ENCODE measurements around the gene RALGPS1.

The RALGPS1 gene

DNA sequence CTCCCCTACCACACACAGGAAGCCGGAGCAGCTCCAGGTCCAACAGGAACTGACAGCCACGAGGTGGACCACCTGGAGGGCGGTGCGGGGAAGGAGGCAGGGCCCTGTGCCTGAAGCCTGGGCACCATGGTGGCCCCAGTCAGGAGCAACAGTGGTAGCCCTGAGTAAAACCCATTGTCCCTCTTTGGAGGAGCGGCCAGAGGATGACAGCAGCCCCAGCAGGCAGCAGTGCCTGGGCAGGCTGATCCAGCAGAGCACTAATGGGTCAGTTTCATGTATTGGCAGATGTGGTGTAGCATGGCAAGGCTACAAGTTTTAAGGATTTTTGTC lies 302.3 kb downstream of the RALGPS1 start:
- H3K14ac ChIP-seq (ENCODE audit: low read length) = no peak overlapping the region
- H3K4me2 ChIP-seq (ENCODE audit: low read length) = no peak overlapping the region
- WGBS (ENCODE audit: extremely low coverage, insufficient coverage, insufficient read length) = no CpG with 5 or more reads among the region's 5 CpGs

DNA sequence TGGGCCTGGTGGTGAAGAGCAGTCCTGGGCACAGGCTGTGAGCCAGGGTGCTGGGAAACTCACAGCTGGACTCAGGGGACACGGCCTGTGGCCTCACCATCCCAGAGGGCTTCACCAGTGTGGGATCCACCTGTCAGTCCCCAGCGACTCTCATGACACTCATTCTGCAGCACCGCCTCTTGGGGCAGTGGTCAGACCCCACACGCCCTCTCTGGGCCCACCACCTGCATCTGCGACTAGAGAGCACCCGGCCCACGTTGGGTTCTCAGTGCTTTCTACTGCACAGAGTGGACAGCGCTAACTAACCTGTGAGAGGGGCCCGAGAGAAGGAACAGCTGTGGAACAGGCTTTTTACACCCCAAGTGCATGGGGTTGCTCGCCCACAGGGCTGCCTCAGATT lies 304.2 kb downstream of the RALGPS1 start:
- WGBS (ENCODE audit: extremely low coverage, insufficient coverage, insufficient read length) = no CpG with 5 or more reads among the region's 10 CpGs
- Histone ChIP-seq H2BK5ac (ENCODE audit: low read depth, low read length, poor library complexity) (no peak overlapping the region), H3K36me3 (ENCODE audit: control insufficient read depth in 1 of 2, insufficient read depth in 2 of 2, low read length in 2 of 2) (no peaks in the 10 kb centered on the region), H3K23ac (ENCODE audit: low read length) (no peak overlapping the region), H3K9ac (ENCODE audit: low read length) (no peak overlapping the region), H2BK120ac (ENCODE audit: insufficient read depth, low read length, poor library complexity) (no peak overlapping the region), H3K27ac (ENCODE audit: low read depth, low read length) (no peak overlapping the region), H3K4me3 (ENCODE audit: low read depth, low read length) (no peak overlapping the region), H3K27me3 (ENCODE audit: insufficient read depth, low read length) (no peaks in the 10 kb centered on the region), H3K79me2 (ENCODE audit: control insufficient read depth, insufficient read depth, low read length, poor library complexity) (no peaks in the 10 kb centered on the region), H2BK12ac (ENCODE audit: low read length) (no peak overlapping the region), H3K14ac (ENCODE audit: low read length) (no peak overlapping the region), H3K79me1 (ENCODE audit: low read length) (no peaks in the 10 kb centered on the region), H2AFZ (ENCODE audit: insufficient read depth, low read length, poor library complexity) (no peak overlapping the region), H3K18ac (ENCODE audit: low read length) (no peak overlapping the region), H3K4me1 (ENCODE audit: control insufficient read depth in 1 of 2, insufficient read depth in 2 of 2, low read length in 2 of 2) (peaks cover 0 to 1% of the 10 kb centered on the region in 2 experiments), H3K4ac (ENCODE audit: low read depth, low read length) (no peak overlapping the region), H2AK5ac (ENCODE audit: low read length) (no peak overlapping the region), H4K8ac (ENCODE audit: low read depth, low read length) (no peak overlapping the region), H3K4me2 (ENCODE audit: low read length) (no peak overlapping the region), H3K9me3 (ENCODE audit: insufficient read depth, low read depth, low read length) (peaks cover 4% of the 10 kb centered on the region), H4K12ac (ENCODE audit: low read depth, low read length) (no peak overlapping the region), H4K91ac (ENCODE audit: low read depth, low read length) (no peak overlapping the region)
- DNase-seq = no peak

More for the DNA sequence above, 302.3 kb downstream of the RALGPS1 start:
- no peak overlapping the region for H4K12ac ChIP-seq (ENCODE audit: low read depth, low read length)
- H3K9ac ChIP-seq (ENCODE audit: low read length) = no peak overlapping the region
- no peaks in the 10 kb centered on the region for H3K27me3 ChIP-seq (ENCODE audit: insufficient read depth, low read length)
- H3K79me2 ChIP-seq (ENCODE audit: control insufficient read depth, insufficient read depth, low read length, poor library complexity) = no peaks in the 10 kb centered on the region
- no peak overlapping the region for H2AK5ac ChIP-seq (ENCODE audit: low read length)
- DNase-seq = no peak
- no peak overlapping the region for H3K23ac ChIP-seq (ENCODE audit: low read length)
- no peak overlapping the region for H2AFZ ChIP-seq (ENCODE audit: insufficient read depth, low read length, poor library complexity)
- no peak overlapping the region for H2BK5ac ChIP-seq (ENCODE audit: low read depth, low read length, poor library complexity)
- no peak overlapping the region for H4K91ac ChIP-seq (ENCODE audit: low read depth, low read length)
- H4K8ac ChIP-seq (ENCODE audit: low read depth, low read length) = no peak overlapping the region
- no peak overlapping the region for H2BK120ac ChIP-seq (ENCODE audit: insufficient read depth, low read length, poor library complexity)
- no peak overlapping the region for H3K4ac ChIP-seq (ENCODE audit: low read depth, low read length)
- H3K4me1 ChIP-seq (ENCODE audit: control insufficient read depth in 1 of 2, insufficient read depth in 2 of 2, low read length in 2 of 2) = no peaks in the 10 kb centered on the region
- peaks cover 2% of the 10 kb centered on the region for H3K9me3 ChIP-seq (ENCODE audit: insufficient read depth, low read depth, low read length)
- no peak overlapping the region for H3K27ac ChIP-seq (ENCODE audit: low read depth, low read length)
- H2BK12ac ChIP-seq (ENCODE audit: low read length) = no peak overlapping the region
- H3K4me3 ChIP-seq (ENCODE audit: low read depth, low read length) = no peak overlapping the region
- no peak overlapping the region for H3K18ac ChIP-seq (ENCODE audit: low read length)
- no peaks in the 10 kb centered on the region for H3K79me1 ChIP-seq (ENCODE audit: low read length)
- no peaks in the 10 kb centered on the region for H3K36me3 ChIP-seq (ENCODE audit: control insufficient read depth in 1 of 2, insufficient read depth in 2 of 2, low read length in 2 of 2)

DNA sequence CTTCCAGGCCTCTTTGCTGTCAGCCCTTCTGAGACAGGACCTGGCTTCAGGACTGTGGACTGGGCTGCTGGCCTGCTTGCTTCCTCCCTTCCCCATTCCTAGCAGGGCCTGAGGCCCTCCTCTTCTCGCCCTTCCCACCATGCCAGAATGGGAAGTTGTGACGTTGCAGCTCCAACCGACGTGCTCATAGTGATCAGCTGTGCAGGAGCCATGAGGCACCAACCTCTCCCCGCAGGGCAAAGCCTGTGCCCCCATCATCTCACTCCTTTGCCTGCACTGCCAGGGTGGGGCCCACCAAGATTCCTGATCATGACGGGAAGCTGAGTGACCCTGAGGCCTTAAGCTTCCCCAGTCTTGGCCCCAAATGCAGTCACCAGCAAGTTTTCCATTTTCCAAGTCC lies 304.9 kb downstream of the RALGPS1 start:
- no peak overlapping the region for H3K4ac ChIP-seq (ENCODE audit: low read depth, low read length)
- peaks cover 7% of the 10 kb centered on the region for H3K9me3 ChIP-seq (ENCODE audit: insufficient read depth, low read depth, low read length)
- H4K91ac ChIP-seq (ENCODE audit: low read depth, low read length) = no peak overlapping the region
- H3K9ac ChIP-seq (ENCODE audit: low read length) = no peak overlapping the region
- H2BK12ac ChIP-seq (ENCODE audit: low read length) = no peak overlapping the region
- H4K8ac ChIP-seq (ENCODE audit: low read depth, low read length) = no peak overlapping the region
- H3K4me2 ChIP-seq (ENCODE audit: low read length) = no peak overlapping the region
- H3K23ac ChIP-seq (ENCODE audit: low read length) = no peak overlapping the region
- H3K79me2 ChIP-seq (ENCODE audit: control insufficient read depth, insufficient read depth, low read length, poor library complexity) = peaks cover under 1% of the 10 kb centered on the region
- H3K4me3 ChIP-seq (ENCODE audit: low read depth, low read length) = no peak overlapping the region
- no peak overlapping the region for H2BK120ac ChIP-seq (ENCODE audit: insufficient read depth, low read length, poor library complexity)
- no peaks in the 10 kb centered on the region for H3K27me3 ChIP-seq (ENCODE audit: insufficient read depth, low read length)
- H2AK5ac ChIP-seq (ENCODE audit: low read length) = no peak overlapping the region
- no CpG with 5 or more reads among the region's 6 CpGs for WGBS (ENCODE audit: extremely low coverage, insufficient coverage, insufficient read length)
- H3K79me1 ChIP-seq (ENCODE audit: low read length) = peaks cover 2% of the 10 kb centered on the region
- no peak overlapping the region for H3K27ac ChIP-seq (ENCODE audit: low read depth, low read length)
- H2BK5ac ChIP-seq (ENCODE audit: low read depth, low read length, poor library complexity) = no peak overlapping the region
- no peak overlapping the region for H3K18ac ChIP-seq (ENCODE audit: low read length)
- H3K4me1 ChIP-seq (ENCODE audit: control insufficient read depth in 1 of 2, insufficient read depth in 2 of 2, low read length in 2 of 2) = peaks cover 1 to 8% of the 10 kb centered on the region in 2 experiments
- no peaks in the 10 kb centered on the region for H3K36me3 ChIP-seq (ENCODE audit: control insufficient read depth in 1 of 2, insufficient read depth in 2 of 2, low read length in 2 of 2)
- no peak overlapping the region for H4K12ac ChIP-seq (ENCODE audit: low read depth, low read length)
- DNase-seq = no peak
- H3K14ac ChIP-seq (ENCODE audit: low read length) = no peak overlapping the region
- no peak overlapping the region for H2AFZ ChIP-seq (ENCODE audit: insufficient read depth, low read length, poor library complexity)

DNA sequence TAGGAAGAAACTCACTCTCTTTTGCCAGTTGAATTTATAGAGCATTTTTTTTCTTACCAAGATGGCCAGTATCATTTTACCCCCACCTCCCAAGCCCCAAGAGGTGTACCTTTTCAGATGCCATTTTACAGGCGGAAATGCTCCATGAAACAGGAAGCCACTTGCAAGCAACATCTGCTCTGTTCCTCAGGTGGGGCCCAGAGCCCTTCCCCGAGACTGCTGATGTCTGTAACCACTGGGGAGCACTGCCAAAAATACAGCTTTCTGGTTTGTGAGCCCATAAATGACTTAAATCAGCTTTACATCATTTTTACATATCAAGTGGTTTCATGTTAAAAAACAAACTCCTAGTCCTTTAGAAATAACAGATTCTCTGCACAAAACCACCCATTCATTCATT lies 307.1 kb downstream of the RALGPS1 start:
- Histone ChIP-seq H3K23ac (ENCODE audit: low read length) (no peak overlapping the region), H3K4me2 (ENCODE audit: low read length) (no peak overlapping the region), H3K27me3 (ENCODE audit: insufficient read depth, low read length) (peaks cover 6% of the 10 kb centered on the region)

More for the DNA sequence above, 307.1 kb downstream of the RALGPS1 start:
- Histone ChIP-seq H3K79me2 (ENCODE audit: control insufficient read depth, insufficient read depth, low read length, poor library complexity) (peaks cover 2% of the 10 kb centered on the region), H3K14ac (ENCODE audit: low read length) (no peak overlapping the region), H3K4me3 (ENCODE audit: low read depth, low read length) (no peak overlapping the region), H3K18ac (ENCODE audit: low read length) (no peak overlapping the region), H3K9ac (ENCODE audit: low read length) (no peak overlapping the region), H2BK120ac (ENCODE audit: insufficient read depth, low read length, poor library complexity) (no peak overlapping the region), H4K91ac (ENCODE audit: low read depth, low read length) (no peak overlapping the region), H3K79me1 (ENCODE audit: low read length) (peaks cover 6% of the 10 kb centered on the region), H3K9me3 (ENCODE audit: insufficient read depth, low read depth, low read length) (peaks cover 6% of the 10 kb centered on the region), H2AFZ (ENCODE audit: insufficient read depth, low read length, poor library complexity) (no peak overlapping the region), H2BK12ac (ENCODE audit: low read length) (no peak overlapping the region), H2BK5ac (ENCODE audit: low read depth, low read length, poor library complexity) (no peak overlapping the region), H3K36me3 (ENCODE audit: control insufficient read depth in 1 of 2, insufficient read depth in 2 of 2, low read length in 2 of 2) (no peaks in the 10 kb centered on the region), H3K27ac (ENCODE audit: low read depth, low read length) (no peak overlapping the region), H4K8ac (ENCODE audit: low read depth, low read length) (no peak overlapping the region), H3K4me1 (ENCODE audit: control insufficient read depth in 1 of 2, insufficient read depth in 2 of 2, low read length in 2 of 2) (peaks cover 3 to 15% of the 10 kb centered on the region in 2 experiments), H4K12ac (ENCODE audit: low read depth, low read length) (no peak overlapping the region), H2AK5ac (ENCODE audit: low read length) (no peak overlapping the region), H3K4ac (ENCODE audit: low read depth, low read length) (no peak overlapping the region)
- DNase-seq = no peak
- no CpG with 5 or more reads among the region's 2 CpGs for WGBS (ENCODE audit: extremely low coverage, insufficient coverage, insufficient read length)
